ENCODE data around the gene RIPPLY3. TPM values are rescaled to one million over a fixed set of nuclear protein-coding genes. Genes with fewer than 3 reads are reported as not detected.
"Not testable (repeated sequence)": the region's sequence is repeated elsewhere in the genome, so short reads cannot be mapped to it uniquely, and the experiment has no call there.

The RIPPLY3 gene
- total RNA-seq, 2 donors from 2014 or later = not detected

GRCh38 chr21:37044643-37045042, 38.1 kb downstream of the RIPPLY3 start:
- no peak for ATAC-seq
- H3K9me3 ChIP-seq (ENCODE audit: control insufficient read depth, low read length, poor library complexity, severe bottlenecking) = no peaks in the 10 kb centered on the region
- no peak for DNase-seq
- no peak overlapping the region for H3K27ac Mint-ChIP-seq
- peaks cover 22% of the 10 kb centered on the region for H3K27me3 Mint-ChIP-seq
- H3K4me1 Mint-ChIP-seq = peaks cover 10% of the 10 kb centered on the region
- no peak overlapping the region for H3K4me3 Mint-ChIP-seq
- H3K36me3 Mint-ChIP-seq (ENCODE audit: low read depth) = no peaks in the 10 kb centered on the region

- H3K4me1 Mint-ChIP-seq = peaks cover 10% of the 10 kb centered on the region
- H3K36me3 Mint-ChIP-seq (ENCODE audit: low read depth) = peaks cover 2% of the 10 kb centered on the region
- peaks cover 22% of the 10 kb centered on the region for H3K27me3 Mint-ChIP-seq
- DNase-seq (no peak), ATAC-seq (peak; percentile 46)
- no peak overlapping the region for H3K4me3 Mint-ChIP-seq
- no peak overlapping the region for H3K27ac Mint-ChIP-seq
- no peaks in the 10 kb centered on the region for H3K9me3 ChIP-seq (ENCODE audit: control insufficient read depth, low read length, poor library complexity, severe bottlenecking)
Observed at GRCh38 chr21:37045149-37045548, 38.6 kb downstream of the RIPPLY3 start.

- no peak overlapping the region for H3K27ac Mint-ChIP-seq
Observed at GRCh38 chr21:37045556-37045955, 39.1 kb downstream of the RIPPLY3 start.

GRCh38 chr21:37047079-37047478, 40.6 kb downstream of the RIPPLY3 start:
- DNase-seq (no peak), ATAC-seq (no peak)
- peaks cover 10% of the 10 kb centered on the region for H3K4me1 Mint-ChIP-seq
- H3K4me3 Mint-ChIP-seq = no peak overlapping the region
- H3K27me3 Mint-ChIP-seq = peaks cover 22% of the 10 kb centered on the region
- H3K36me3 Mint-ChIP-seq (ENCODE audit: low read depth) = peaks cover 4% of the 10 kb centered on the region
- H3K27ac Mint-ChIP-seq = no peak overlapping the region
- H3K9me3 ChIP-seq (ENCODE audit: control insufficient read depth, low read length, poor library complexity, severe bottlenecking) = no peaks in the 10 kb centered on the region

More at GRCh38 chr21:37045556-37045955, 39.1 kb downstream of the RIPPLY3 start:
- H3K36me3 Mint-ChIP-seq (ENCODE audit: low read depth) = peaks cover 2% of the 10 kb centered on the region
- no peak for ATAC-seq
- no peaks in the 10 kb centered on the region for H3K9me3 ChIP-seq (ENCODE audit: control insufficient read depth, low read length, poor library complexity, severe bottlenecking)
- H3K4me1 Mint-ChIP-seq = peaks cover 10% of the 10 kb centered on the region
- no peak for DNase-seq
- peaks cover 22% of the 10 kb centered on the region for H3K27me3 Mint-ChIP-seq
- H3K4me3 Mint-ChIP-seq = no peak overlapping the region

GRCh38 chr21:37049741-37050140, 43.2 kb downstream of the RIPPLY3 start:
- H3K27me3 Mint-ChIP-seq = peaks cover 18% of the 10 kb centered on the region
- not testable (repeated sequence) for H3K4me1 Mint-ChIP-seq; H3K9me3 ChIP-seq (ENCODE audit: control insufficient read depth, low read length, poor library complexity, severe bottlenecking); ATAC-seq; H3K4me3 Mint-ChIP-seq; DNase-seq; H3K36me3 Mint-ChIP-seq (ENCODE audit: low read depth); H3K27ac Mint-ChIP-seq

GRCh38 chr21:37055271-37055855, 48.9 kb downstream of the RIPPLY3 start:
- H3K4me3 Mint-ChIP-seq = no peak overlapping the region
- DNase-seq (no peak), ATAC-seq (no peak)

GRCh38 chr21:37057614-37058013, 51.1 kb downstream of the RIPPLY3 start:
- ATAC-seq (no peak), DNase-seq (no peak)
- Mint-ChIP-seq H3K27ac (no peak overlapping the region), H3K27me3 (no peaks in the 10 kb centered on the region), H3K4me3 (no peak overlapping the region), H3K36me3 (ENCODE audit: low read depth) (no peaks in the 10 kb centered on the region), H3K4me1 (no peaks in the 10 kb centered on the region)
- no peaks in the 10 kb centered on the region for H3K9me3 ChIP-seq (ENCODE audit: control insufficient read depth, low read length, poor library complexity, severe bottlenecking)

More at GRCh38 chr21:37055271-37055855, 48.9 kb downstream of the RIPPLY3 start:
- H3K27me3 Mint-ChIP-seq = no peaks in the 10 kb centered on the region
- peaks cover 2% of the 10 kb centered on the region for H3K36me3 Mint-ChIP-seq (ENCODE audit: low read depth)
- H3K4me1 Mint-ChIP-seq = no peaks in the 10 kb centered on the region
- no peaks in the 10 kb centered on the region for H3K9me3 ChIP-seq (ENCODE audit: control insufficient read depth, low read length, poor library complexity, severe bottlenecking)
- no peak overlapping the region for H3K27ac Mint-ChIP-seq

- ATAC-seq (no peak), DNase-seq (no peak)
- H3K36me3 Mint-ChIP-seq (ENCODE audit: low read depth) = no peaks in the 10 kb centered on the region
- no peak overlapping the region for H3K27ac Mint-ChIP-seq
- no peaks in the 10 kb centered on the region for H3K9me3 ChIP-seq (ENCODE audit: control insufficient read depth, low read length, poor library complexity, severe bottlenecking)
- H3K27me3 Mint-ChIP-seq = no peaks in the 10 kb centered on the region
- no peak overlapping the region for H3K4me3 Mint-ChIP-seq
- H3K4me1 Mint-ChIP-seq = no peaks in the 10 kb centered on the region
Observed at GRCh38 chr21:37058261-37058660, 51.8 kb downstream of the RIPPLY3 start.

GRCh38 chr21:37059181-37059580, 52.7 kb downstream of the RIPPLY3 start:
- DNase-seq = no peak
- H3K27me3 Mint-ChIP-seq = no peaks in the 10 kb centered on the region
- H3K4me1 Mint-ChIP-seq = no peaks in the 10 kb centered on the region
- no peak overlapping the region for H3K27ac Mint-ChIP-seq
- no peak overlapping the region for H3K4me3 Mint-ChIP-seq
- no peak for ATAC-seq
- H3K36me3 Mint-ChIP-seq (ENCODE audit: low read depth) = no peaks in the 10 kb centered on the region
- H3K9me3 ChIP-seq (ENCODE audit: control insufficient read depth, low read length, poor library complexity, severe bottlenecking) = no peaks in the 10 kb centered on the region

GRCh38 chr21:37060296-37060695, 53.8 kb downstream of the RIPPLY3 start:
- H3K36me3 Mint-ChIP-seq (ENCODE audit: low read depth) = peaks cover 4% of the 10 kb centered on the region
- no peaks in the 10 kb centered on the region for H3K27me3 Mint-ChIP-seq
- H3K9me3 ChIP-seq (ENCODE audit: control insufficient read depth, low read length, poor library complexity, severe bottlenecking) = no peaks in the 10 kb centered on the region
- no peak overlapping the region for H3K4me3 Mint-ChIP-seq
- peaks cover 3% of the 10 kb centered on the region for H3K4me1 Mint-ChIP-seq
- ATAC-seq = no peak
- no peak for DNase-seq
- no peak overlapping the region for H3K27ac Mint-ChIP-seq

- peaks cover 4% of the 10 kb centered on the region for H3K36me3 Mint-ChIP-seq (ENCODE audit: low read depth)
- H3K9me3 ChIP-seq (ENCODE audit: control insufficient read depth, low read length, poor library complexity, severe bottlenecking) = no peaks in the 10 kb centered on the region
- H3K27ac Mint-ChIP-seq = no peak overlapping the region
- DNase-seq = no peak
- no peaks in the 10 kb centered on the region for H3K27me3 Mint-ChIP-seq
- H3K4me3 Mint-ChIP-seq = no peak overlapping the region
- ATAC-seq = no peak
- H3K4me1 Mint-ChIP-seq = peaks cover 3% of the 10 kb centered on the region
Observed at GRCh38 chr21:37061926-37062592, 55.6 kb downstream of the RIPPLY3 start.

- H3K4me3 Mint-ChIP-seq = no peak overlapping the region
- DNase-seq (no peak), ATAC-seq (no peak)
- no peaks in the 10 kb centered on the region for H3K27me3 Mint-ChIP-seq
- peaks cover 3% of the 10 kb centered on the region for H3K4me1 Mint-ChIP-seq
- no peaks in the 10 kb centered on the region for H3K9me3 ChIP-seq (ENCODE audit: control insufficient read depth, low read length, poor library complexity, severe bottlenecking)
- H3K36me3 Mint-ChIP-seq (ENCODE audit: low read depth) = peaks cover 6% of the 10 kb centered on the region
- H3K27ac Mint-ChIP-seq = no peak overlapping the region
Observed at GRCh38 chr21:37062593-37062935, 56.1 kb downstream of the RIPPLY3 start.

GRCh38 chr21:37063433-37063832, 56.9 kb downstream of the RIPPLY3 start:
- H3K36me3 Mint-ChIP-seq (ENCODE audit: low read depth) = peaks cover 6% of the 10 kb centered on the region
- H3K4me3 Mint-ChIP-seq = no peak overlapping the region
- H3K27me3 Mint-ChIP-seq = no peaks in the 10 kb centered on the region
- no peaks in the 10 kb centered on the region for H3K9me3 ChIP-seq (ENCODE audit: control insufficient read depth, low read length, poor library complexity, severe bottlenecking)
- no peak for ATAC-seq
- peaks cover 3% of the 10 kb centered on the region for H3K4me1 Mint-ChIP-seq
- no peak overlapping the region for H3K27ac Mint-ChIP-seq
- DNase-seq = no peak

GRCh38 chr21:37064841-37065240, 58.3 kb downstream of the RIPPLY3 start:
- no peaks in the 10 kb centered on the region for H3K9me3 ChIP-seq (ENCODE audit: control insufficient read depth, low read length, poor library complexity, severe bottlenecking)
- peaks cover 3% of the 10 kb centered on the region for H3K4me1 Mint-ChIP-seq
- ATAC-seq (no peak), DNase-seq (no peak)
- H3K4me3 Mint-ChIP-seq = no peak overlapping the region
- peaks cover 9% of the 10 kb centered on the region for H3K36me3 Mint-ChIP-seq (ENCODE audit: low read depth)
- H3K27me3 Mint-ChIP-seq = no peaks in the 10 kb centered on the region
- H3K27ac Mint-ChIP-seq = no peak overlapping the region

Measured in T-helper 17 cell (primary cell).